Activated T-helper 17 cell treated with anti-CD3 and anti-CD28 coated beads, Interleukin-2, amount 50 U/mL, for 72 hours (primary cell): ENCODE measurements around the gene DCUN1D1. TPM values are rescaled to one million over a fixed set of nuclear protein-coding genes. Genes with fewer than 3 reads are reported as not detected.

Source experiments
- ATAC-seq: fragments of 150-1000 bp; cut with Tn5 transposase; replicated peaks from 2 replicates; pipeline ENCODE4 v1.10.0; 2021; ENCODE audit warnings: mild to moderate bottlenecking, moderate library complexity
- H3K27ac Mint-ChIP-seq: one replicate; pipeline ENCODE4 v1.8.0; 2022; ENCODE audit warnings: mixed read lengths
- H3K27me3 Mint-ChIP-seq: one replicate; pipeline ENCODE4 v1.8.0; 2022; ENCODE audit warnings: mixed read lengths
- H3K36me3 Mint-ChIP-seq: one replicate; pipeline ENCODE4 v1.8.0; 2022; ENCODE audit warnings: low read depth, mild to moderate bottlenecking, mixed read lengths
- H3K4me1 Mint-ChIP-seq: one replicate; pipeline ENCODE4 v1.8.0; 2022; ENCODE audit warnings: mixed read lengths
- H3K4me3 Mint-ChIP-seq: one replicate; pipeline ENCODE4 v1.8.0; 2022; ENCODE audit warnings: mild to moderate bottlenecking, mixed read lengths
- H3K9me3 Mint-ChIP-seq: one replicate; pipeline ENCODE4 v1.8.0; 2022; ENCODE audit warnings: mixed read lengths
- total RNA-seq, 2 donors: library from RNA; stranded (reverse); gene quantifications; one replicate each; pipeline ENCODE4 v1.2.3, GENCODE V29; 2022

DCUN1D1 gene
- total RNA-seq, 2 donors from 2014 or later = 37.0 to 59.5 TPM

DNA sequence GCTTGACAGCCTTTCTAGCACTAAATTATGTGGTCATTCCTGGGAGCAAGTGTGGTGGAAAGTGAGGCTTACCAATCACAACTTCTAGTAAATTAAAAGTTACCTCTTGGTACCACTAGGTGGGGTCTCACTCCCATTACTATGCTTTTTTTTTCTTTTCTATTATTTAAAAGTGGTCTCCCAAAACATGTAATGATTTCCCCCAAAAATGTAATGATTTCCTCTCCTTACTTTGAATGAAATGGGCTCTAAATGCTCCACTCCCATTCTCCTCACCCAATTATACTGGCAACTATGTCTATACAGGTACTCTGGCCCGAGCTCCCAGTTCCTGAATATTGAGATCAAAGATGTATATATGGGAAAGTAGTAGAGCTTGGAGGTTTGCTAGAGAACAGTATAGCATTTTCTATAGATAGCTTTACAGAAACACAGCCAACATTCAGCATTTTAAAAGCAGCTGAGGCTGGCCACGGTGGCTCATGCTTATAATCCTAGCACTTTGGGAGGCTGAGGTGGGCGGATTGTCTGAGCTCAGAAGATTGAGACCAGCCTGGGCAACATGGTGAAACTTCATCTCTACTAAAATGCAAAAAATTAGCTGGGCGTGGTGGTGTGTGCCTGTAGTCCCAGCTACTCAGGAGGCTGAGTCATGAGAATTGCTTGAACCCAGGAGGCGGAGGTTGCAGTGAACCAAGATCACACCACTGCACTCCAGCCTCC is 70.9 kb downstream of the DCUN1D1 start:
- H3K36me3 Mint-ChIP-seq = peaks cover 53% of the 10 kb centered on the region
- H3K27ac Mint-ChIP-seq = peak overlapping the region; percentile 24
- no peak overlapping the region for H3K4me3 Mint-ChIP-seq
- no peaks in the 10 kb centered on the region for H3K27me3 Mint-ChIP-seq
- H3K4me1 Mint-ChIP-seq = peaks cover 21% of the 10 kb centered on the region
- H3K9me3 Mint-ChIP-seq = no peaks in the 10 kb centered on the region
- peak; percentile 51 for ATAC-seq

DNA sequence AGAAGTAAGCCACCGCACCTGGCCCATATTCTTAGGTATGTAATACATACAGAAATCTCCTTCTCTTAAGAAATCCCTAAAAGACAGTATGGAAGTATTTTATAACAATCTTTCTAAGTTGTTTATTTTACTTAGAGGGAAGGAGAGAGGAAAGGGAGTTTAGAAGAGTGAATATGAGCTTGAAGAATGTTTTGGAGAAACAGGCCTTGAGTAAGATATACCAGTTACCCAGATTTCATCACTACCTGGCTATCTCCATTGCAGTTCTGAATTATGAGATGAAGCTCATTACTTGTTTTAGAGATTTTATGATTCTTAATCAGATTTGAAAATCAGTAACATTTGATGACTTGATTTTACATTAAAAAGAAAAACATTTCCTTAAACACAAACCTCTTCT is 71.9 kb downstream of the DCUN1D1 start:
- H3K4me1 Mint-ChIP-seq = peaks cover 17% of the 10 kb centered on the region

GRCh38 chr3:182906036-182906435 is 74.3 kb downstream of the DCUN1D1 start:
- H3K4me1 Mint-ChIP-seq = peaks cover 3% of the 10 kb centered on the region
- ATAC-seq = no peak
- H3K9me3 Mint-ChIP-seq = no peaks in the 10 kb centered on the region
- H3K27me3 Mint-ChIP-seq = no peaks in the 10 kb centered on the region
- no peak overlapping the region for H3K4me3 Mint-ChIP-seq
- H3K27ac Mint-ChIP-seq = no peak overlapping the region
- H3K36me3 Mint-ChIP-seq = peaks cover 60% of the 10 kb centered on the region

More for the DNA sequence above, 71.9 kb downstream of the DCUN1D1 start:
- peaks cover 52% of the 10 kb centered on the region for H3K36me3 Mint-ChIP-seq
- H3K4me3 Mint-ChIP-seq = no peak overlapping the region
- no peak for ATAC-seq
- H3K27ac Mint-ChIP-seq = no peak overlapping the region
- no peaks in the 10 kb centered on the region for H3K27me3 Mint-ChIP-seq
- H3K9me3 Mint-ChIP-seq = no peaks in the 10 kb centered on the region

DNA sequence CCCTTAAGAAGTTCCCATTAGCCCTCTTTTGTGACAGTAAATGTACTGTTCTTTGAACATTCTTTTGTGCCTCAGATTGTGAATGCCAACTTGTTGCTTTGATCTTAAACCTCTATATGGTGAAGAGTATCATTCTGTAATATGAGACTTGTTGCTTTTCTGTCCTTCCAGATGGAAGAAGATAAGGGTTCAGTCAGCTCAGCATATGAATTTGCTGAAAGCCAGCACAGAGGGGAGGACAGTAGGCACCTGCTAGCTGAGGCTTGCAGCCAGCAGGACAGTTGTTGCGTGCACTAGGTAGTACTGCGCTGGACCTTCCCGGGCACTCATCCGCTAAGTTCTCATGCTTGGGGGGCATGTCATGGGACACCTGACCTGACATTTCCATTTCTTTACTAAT is 74.7 kb downstream of the DCUN1D1 start:
- peaks cover 60% of the 10 kb centered on the region for H3K36me3 Mint-ChIP-seq
- no peak overlapping the region for H3K27ac Mint-ChIP-seq
- no peaks in the 10 kb centered on the region for H3K9me3 Mint-ChIP-seq
- no peaks in the 10 kb centered on the region for H3K4me1 Mint-ChIP-seq
- no peaks in the 10 kb centered on the region for H3K27me3 Mint-ChIP-seq
- H3K4me3 Mint-ChIP-seq = no peak overlapping the region
- no peak for ATAC-seq

GRCh38 chr3:182904164-182904563 is 76.2 kb downstream of the DCUN1D1 start:
- H3K9me3 Mint-ChIP-seq = no peaks in the 10 kb centered on the region
- H3K36me3 Mint-ChIP-seq = peaks cover 71% of the 10 kb centered on the region
- H3K27ac Mint-ChIP-seq = no peak overlapping the region
- H3K27me3 Mint-ChIP-seq = no peaks in the 10 kb centered on the region
- no peak for ATAC-seq
- no peak overlapping the region for H3K4me3 Mint-ChIP-seq
- no peaks in the 10 kb centered on the region for H3K4me1 Mint-ChIP-seq

GRCh38 chr3:182902236-182902635 is 78.1 kb downstream of the DCUN1D1 start:
- H3K36me3 Mint-ChIP-seq = peaks cover 71% of the 10 kb centered on the region
- no peaks in the 10 kb centered on the region for H3K9me3 Mint-ChIP-seq
- H3K4me3 Mint-ChIP-seq = no peak overlapping the region
- H3K27me3 Mint-ChIP-seq = no peaks in the 10 kb centered on the region
- peak overlapping the region; percentile 28 for H3K27ac Mint-ChIP-seq
- ATAC-seq = no peak
- no peaks in the 10 kb centered on the region for H3K4me1 Mint-ChIP-seq

DNA sequence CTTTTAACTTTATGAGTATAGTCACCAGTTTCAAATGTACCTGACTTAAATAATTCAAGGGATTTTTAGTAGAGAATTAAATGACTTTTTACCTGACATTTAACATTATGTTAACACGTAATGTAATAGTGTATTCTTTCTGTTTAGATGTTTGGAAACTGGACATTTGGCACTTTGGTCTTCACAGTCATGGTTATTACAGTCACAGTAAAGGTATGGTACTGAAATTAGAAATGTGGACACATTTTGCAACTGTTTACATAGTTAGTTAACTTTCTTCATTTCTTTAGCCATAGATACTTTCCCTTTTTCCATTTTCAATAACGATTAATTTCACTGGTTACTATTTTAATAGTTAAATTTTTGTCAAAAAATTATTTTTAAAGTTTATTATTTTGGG is 83.8 kb downstream of the DCUN1D1 start:
- no peak overlapping the region for H3K4me3 Mint-ChIP-seq
- H3K27me3 Mint-ChIP-seq = no peaks in the 10 kb centered on the region
- H3K27ac Mint-ChIP-seq = no peak overlapping the region
- no peak for ATAC-seq
- H3K4me1 Mint-ChIP-seq = no peaks in the 10 kb centered on the region
- H3K9me3 Mint-ChIP-seq = no peaks in the 10 kb centered on the region
- peaks cover 72% of the 10 kb centered on the region for H3K36me3 Mint-ChIP-seq

DNA sequence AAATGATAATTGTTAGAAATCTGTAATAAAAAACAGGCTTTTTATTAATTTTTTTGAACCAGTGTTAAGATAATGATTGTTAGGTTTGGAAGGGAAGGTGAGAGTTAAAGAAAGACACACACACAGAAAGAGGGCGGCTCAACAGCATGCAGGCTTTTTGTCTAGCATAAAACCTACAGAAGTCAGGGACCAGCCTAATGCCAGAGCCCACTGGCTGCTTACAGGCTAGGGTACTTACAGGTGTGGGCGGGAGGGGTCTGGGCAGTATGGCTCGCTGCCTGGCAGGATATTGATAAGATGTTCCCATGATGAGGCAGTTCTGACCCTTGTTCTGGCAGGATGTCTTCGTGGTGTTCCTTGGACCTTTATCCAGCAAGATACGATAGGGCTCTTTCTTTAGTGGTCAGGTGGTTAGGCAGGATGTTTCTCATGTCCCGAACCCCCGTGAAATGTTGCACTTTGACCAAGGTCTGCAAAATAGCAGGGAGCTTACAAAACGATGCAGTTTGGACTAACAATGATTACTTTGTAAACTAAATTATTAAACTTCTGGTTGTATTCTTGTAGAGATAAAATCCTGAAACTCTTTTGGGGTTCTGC is 84.7 kb downstream of the DCUN1D1 start:
- H3K27ac Mint-ChIP-seq = peak overlapping the region; percentile 19
- no peak for ATAC-seq
- H3K27me3 Mint-ChIP-seq = no peaks in the 10 kb centered on the region

DNA sequence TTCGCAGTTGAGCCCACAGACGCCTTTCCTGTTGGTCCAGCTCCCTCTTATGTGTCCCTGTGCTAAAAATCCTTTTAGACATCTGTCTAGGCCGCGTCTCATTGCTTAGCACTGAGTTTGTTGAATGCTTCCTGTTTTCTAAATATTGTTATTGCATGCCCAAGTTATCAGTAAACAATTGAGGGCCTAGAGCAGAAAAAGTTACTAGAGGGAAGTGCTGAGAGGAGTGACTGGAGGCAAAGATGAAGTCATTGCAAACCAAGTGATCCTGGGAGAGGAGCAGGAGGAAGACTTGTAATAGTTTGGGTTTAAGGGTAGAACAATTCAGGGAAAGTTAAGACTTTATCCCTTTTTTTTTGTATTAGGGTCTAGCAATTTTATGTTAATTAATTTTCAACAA is 88.1 kb downstream of the DCUN1D1 start:
- Mint-ChIP-seq H3K36me3 (peaks cover 84% of the 10 kb centered on the region), H3K27ac (peak overlapping the region; percentile 4), H3K4me1 (no peaks in the 10 kb centered on the region), H3K4me3 (no peak overlapping the region), H3K9me3 (no peaks in the 10 kb centered on the region), H3K27me3 (no peaks in the 10 kb centered on the region)
- no peak for ATAC-seq

More for the DNA sequence above, 84.7 kb downstream of the DCUN1D1 start:
- no peaks in the 10 kb centered on the region for H3K9me3 Mint-ChIP-seq
- no peak overlapping the region for H3K4me3 Mint-ChIP-seq
- peaks cover 78% of the 10 kb centered on the region for H3K36me3 Mint-ChIP-seq
- H3K4me1 Mint-ChIP-seq = no peaks in the 10 kb centered on the region

DNA sequence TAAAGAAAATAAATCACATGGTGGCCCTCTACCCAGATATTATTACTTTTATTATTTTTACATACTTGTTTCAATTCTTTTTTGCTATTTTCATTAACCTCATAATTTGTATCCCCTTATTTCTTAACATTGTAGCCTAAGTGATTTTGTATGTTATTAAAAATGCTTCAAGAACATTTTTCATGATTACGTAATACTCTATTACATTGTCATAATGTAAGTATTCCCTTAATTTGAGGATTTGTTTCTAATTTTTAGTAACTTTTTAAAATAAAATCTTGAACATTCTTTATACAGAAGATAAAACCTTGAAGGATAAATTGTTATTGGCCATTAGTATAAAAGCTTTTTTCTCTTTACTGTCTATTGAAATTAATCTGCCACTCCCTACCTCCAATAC is 89.0 kb downstream of the DCUN1D1 start:
- Mint-ChIP-seq H3K4me1 (no peaks in the 10 kb centered on the region), H3K27ac (no peak overlapping the region), H3K36me3 (peaks cover 84% of the 10 kb centered on the region), H3K4me3 (no peak overlapping the region), H3K27me3 (no peaks in the 10 kb centered on the region), H3K9me3 (no peaks in the 10 kb centered on the region)
- ATAC-seq = no peak

DNA sequence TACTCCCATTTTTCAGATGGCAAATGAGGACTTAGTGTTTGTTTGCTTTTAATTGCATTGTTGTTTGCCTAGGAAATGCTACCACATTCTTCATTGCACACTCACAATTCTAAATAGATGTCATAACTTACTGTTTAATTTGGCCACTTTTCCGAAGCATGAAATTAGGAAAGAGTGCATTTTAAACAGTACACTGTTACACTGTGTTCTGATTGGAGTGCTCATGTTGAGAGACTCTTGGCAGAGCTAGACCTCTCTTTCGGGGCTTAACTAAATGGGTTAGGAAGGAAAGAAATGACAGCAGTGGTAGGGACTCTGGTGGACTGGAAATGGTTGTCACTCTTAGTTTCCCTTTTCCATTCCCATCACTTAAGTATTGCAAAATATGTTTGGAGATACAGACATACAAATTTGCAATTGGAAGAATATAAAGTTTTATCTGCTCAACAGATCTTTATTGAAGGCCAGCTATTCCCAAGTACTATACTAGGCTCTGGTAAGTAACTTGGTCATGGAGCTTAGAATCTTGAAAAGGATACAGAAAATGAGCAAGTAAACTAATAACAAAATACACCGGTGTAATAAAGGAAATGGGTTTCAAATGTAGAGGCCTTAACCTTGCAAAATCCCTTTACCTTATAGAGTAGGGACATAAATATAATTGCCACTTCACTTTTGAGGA is 90.2 kb downstream of the DCUN1D1 start:
- H3K4me3 Mint-ChIP-seq = no peak overlapping the region
- no peaks in the 10 kb centered on the region for H3K9me3 Mint-ChIP-seq
- H3K27me3 Mint-ChIP-seq = no peaks in the 10 kb centered on the region
- H3K36me3 Mint-ChIP-seq = peaks cover 84% of the 10 kb centered on the region
- H3K4me1 Mint-ChIP-seq = no peaks in the 10 kb centered on the region
- H3K27ac Mint-ChIP-seq = no peak overlapping the region
- no peak for ATAC-seq

Other genes starting within 250 kb of the DCUN1D1 start
- 10 to 100 TPM; 69.1 to 80.3 TPM for gene ATP11B, start 187.0 kb downstream of the DCUN1D1 start, total RNA-seq
- 10 to 100 TPM; 30.7 to 30.9 TPM for gene MCCC1, start 119.0 kb upstream of the DCUN1D1 start, total RNA-seq
- gene LAMP3, start 182.2 kb upstream of the DCUN1D1 start, total RNA-seq = 1 to 10 TPM; 2.9 to 4.8 TPM